Adipocyte (in vitro differentiated cells): ENCODE data around the gene C10orf67.
"Not testable (repeated sequence)": the region's sequence is repeated elsewhere in the genome, so short reads cannot be mapped to it uniquely, and the experiment has no call there.

Source experiments
- DNase-seq: peaks from one replicate; pipeline ENCODE4 v3.0.0-alpha.2; 2015; ENCODE audit warnings: low read depth
- H3K27me3 ChIP-seq: replicated peaks from 2 replicates; pipeline ENCODE4 v1.7.0; 2013; ENCODE audit warnings: mild to moderate bottlenecking, low read length, moderate library complexity; ENCODE audit not compliant: control insufficient read depth, insufficient read depth
- H3K36me3 ChIP-seq: 2 replicates; pipeline ENCODE4 v1.7.0; 2013; ENCODE audit warnings: low read length, mild to moderate bottlenecking, moderate library complexity; ENCODE audit not compliant: control insufficient read depth, insufficient read depth, severe bottlenecking
- H3K4me1 ChIP-seq: 2 replicates; pipeline ENCODE4 v1.7.0; 2013; ENCODE audit warnings: mild to moderate bottlenecking, low read length, moderate library complexity; ENCODE audit not compliant: control insufficient read depth, insufficient read depth
- H3K4me3 ChIP-seq: 2 replicates; pipeline ENCODE4 v1.7.0; 2013; ENCODE audit warnings: mild to moderate bottlenecking, low read length, moderate library complexity
- H3K9ac ChIP-seq: 2 replicates; pipeline ENCODE4 v1.7.0; 2013; ENCODE audit warnings: mild to moderate bottlenecking, low read length, moderate library complexity
- H3K9me3 ChIP-seq: 2 replicates; pipeline ENCODE4 v1.7.0; 2013; ENCODE audit warnings: mild to moderate bottlenecking, low read length, moderate library complexity; ENCODE audit not compliant: control insufficient read depth

C10orf67 gene

GRCh38 chr10:23344241-23344841 lies at the start of gene C10orf67:
Gene C10orf67, minus strand, starts transcription at chr10:23344797. Its CDS starts 23 bp downstream, at chr10:23344774.
- peak within 1 kb of the TSS; percentile 74 for H3K9ac ChIP-seq
- H3K4me3 ChIP-seq, result peak within 1 kb of the TSS; percentile 86
- no peaks in the 10 kb centered on the region for H3K9me3 ChIP-seq
- H3K36me3 ChIP-seq, result no peaks in the 10 kb centered on the region
- no peaks in the 10 kb centered on the region for H3K27me3 ChIP-seq
- H3K4me1 ChIP-seq, result peaks cover 19% of the 10 kb centered on the region
- DNase-seq, result peak; percentile 52

GRCh38 chr10:23391821-23392220 lies 47.2 kb upstream of the C10orf67 start:
- Histone ChIP-seq H3K9ac (no peak overlapping the region), H3K4me1 (no peaks in the 10 kb centered on the region), H3K27me3 (no peaks in the 10 kb centered on the region), H3K4me3 (no peak overlapping the region), H3K36me3 (no peaks in the 10 kb centered on the region), H3K9me3 (no peaks in the 10 kb centered on the region)
- no peak for DNase-seq

- Histone ChIP-seq H3K9me3 (no peaks in the 10 kb centered on the region), H3K4me3 (no peak overlapping the region), H3K27me3 (no peaks in the 10 kb centered on the region), H3K36me3 (no peaks in the 10 kb centered on the region), H3K9ac (no peak overlapping the region), H3K4me1 (no peaks in the 10 kb centered on the region)
- no peak for DNase-seq
Observed at GRCh38 chr10:23390809-23391208, 46.2 kb upstream of the C10orf67 start.

- not testable (repeated sequence) for H3K4me3 ChIP-seq, H3K9ac ChIP-seq, H3K4me1 ChIP-seq, H3K9me3 ChIP-seq, DNase-seq, H3K27me3 ChIP-seq, H3K36me3 ChIP-seq
Observed at GRCh38 chr10:23390408-23390807, 45.8 kb upstream of the C10orf67 start.

GRCh38 chr10:23387516-23387915 lies 42.9 kb upstream of the C10orf67 start:
- H3K4me1 ChIP-seq, H3K4me3 ChIP-seq, DNase-seq, H3K27me3 ChIP-seq, H3K9ac ChIP-seq, H3K36me3 ChIP-seq, H3K9me3 ChIP-seq: not testable (repeated sequence)

- H3K9ac ChIP-seq, result no peak overlapping the region
- no peaks in the 10 kb centered on the region for H3K27me3 ChIP-seq
- H3K4me3 ChIP-seq, result no peak overlapping the region
- no peaks in the 10 kb centered on the region for H3K4me1 ChIP-seq
- no peaks in the 10 kb centered on the region for H3K36me3 ChIP-seq
- H3K9me3 ChIP-seq, result no peaks in the 10 kb centered on the region
- no peak for DNase-seq
Observed at GRCh38 chr10:23386052-23386451, 41.5 kb upstream of the C10orf67 start.

- no peak overlapping the region for H3K4me3 ChIP-seq
- H3K9ac ChIP-seq, result no peak overlapping the region
- peak; percentile 44 for DNase-seq
- no peaks in the 10 kb centered on the region for H3K4me1 ChIP-seq
- H3K27me3 ChIP-seq, result no peaks in the 10 kb centered on the region
- no peaks in the 10 kb centered on the region for H3K9me3 ChIP-seq
- no peaks in the 10 kb centered on the region for H3K36me3 ChIP-seq
Observed at GRCh38 chr10:23384364-23384763, 39.8 kb upstream of the C10orf67 start.

- no peaks in the 10 kb centered on the region for H3K36me3 ChIP-seq
- no peak for DNase-seq
- no peak overlapping the region for H3K9ac ChIP-seq
- H3K27me3 ChIP-seq, result no peaks in the 10 kb centered on the region
- H3K9me3 ChIP-seq, result no peaks in the 10 kb centered on the region
- H3K4me3 ChIP-seq, result no peak overlapping the region
- no peaks in the 10 kb centered on the region for H3K4me1 ChIP-seq
Observed at GRCh38 chr10:23383637-23384036, 39.0 kb upstream of the C10orf67 start.

- no peak overlapping the region for H3K4me3 ChIP-seq
- H3K4me1 ChIP-seq, result no peaks in the 10 kb centered on the region
- DNase-seq, result no peak
- H3K9me3 ChIP-seq, result no peaks in the 10 kb centered on the region
- H3K9ac ChIP-seq, result no peak overlapping the region
- no peaks in the 10 kb centered on the region for H3K36me3 ChIP-seq
- no peaks in the 10 kb centered on the region for H3K27me3 ChIP-seq
Observed at GRCh38 chr10:23381298-23382040, 36.9 kb upstream of the C10orf67 start.

- Histone ChIP-seq H3K9ac (no peak overlapping the region), H3K36me3 (no peaks in the 10 kb centered on the region), H3K4me1 (no peaks in the 10 kb centered on the region), H3K9me3 (no peaks in the 10 kb centered on the region), H3K4me3 (no peak overlapping the region), H3K27me3 (no peaks in the 10 kb centered on the region)
- no peak for DNase-seq
Observed at GRCh38 chr10:23379686-23380085, 35.1 kb upstream of the C10orf67 start.

- Histone ChIP-seq H3K9me3 (no peaks in the 10 kb centered on the region), H3K27me3 (no peaks in the 10 kb centered on the region), H3K4me1 (peaks cover 12% of the 10 kb centered on the region), H3K4me3 (no peak overlapping the region), H3K36me3 (no peaks in the 10 kb centered on the region), H3K9ac (no peak overlapping the region)
- no peak for DNase-seq
Observed at GRCh38 chr10:23376229-23376655, 31.6 kb upstream of the C10orf67 start.
